ENCODE data around the gene EFCAB11. TPM values are rescaled to one million over a fixed set of nuclear protein-coding genes. Genes with fewer than 3 reads are reported as not detected.

Gene EFCAB11
- total RNA-seq, 4 donors from 2014 or later = 4.4 to 8.5 (median 6.7) TPM

DNA sequence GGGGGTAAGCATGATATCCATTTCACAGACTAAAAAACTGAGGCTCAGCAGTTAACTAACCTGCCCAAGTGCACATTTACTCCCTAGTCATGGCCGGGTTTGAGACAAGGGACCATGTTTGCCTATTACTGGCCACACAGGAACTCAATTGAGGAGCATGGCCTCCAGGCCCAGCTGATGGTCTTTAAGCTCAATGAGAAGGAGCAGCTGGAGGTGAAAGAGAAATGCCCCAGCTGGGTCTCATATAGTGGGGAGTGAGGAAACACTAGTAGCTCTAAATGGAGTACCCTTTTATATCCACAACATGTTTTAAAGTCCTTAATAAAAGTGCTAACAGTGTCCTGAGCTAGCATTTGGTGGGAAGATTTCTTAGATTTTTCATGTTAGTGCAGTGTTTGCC is 2.8 kb upstream of the EFCAB11 start:
- no peak for TF ChIP-seq CTCF (IDR thresholded peaks at IDR 0.05; ENCODE audit: low read depth)

- TF ChIP-seq CTCF (IDR thresholded peaks at IDR 0.05; ENCODE audit: low read depth) = no peak
These were observed 2.1 kb upstream of the EFCAB11 start for GRCh38 chr14:89956661-89957009.

- TF ChIP-seq CTCF (IDR thresholded peaks at IDR 0.05; ENCODE audit: low read depth) = no peak
These were observed 1.5 kb upstream of the EFCAB11 start, which contains the start of gene TDP1 for GRCh38 chr14:89955745-89956660. Gene TDP1 (plus strand): TSS chr14:89955927. CDS start chr14:89963115, 7,188 bp downstream.

GRCh38 chr14:89955022-89955744 is 653 bp upstream of the EFCAB11 start:
- no peak for TF ChIP-seq CTCF (IDR thresholded peaks at IDR 0.05; ENCODE audit: low read depth)

GRCh38 chr14:89953602-89954001 is 928 bp downstream of the EFCAB11 start:
- no peak for TF ChIP-seq CTCF (IDR thresholded peaks at IDR 0.05; ENCODE audit: low read depth)

DNA sequence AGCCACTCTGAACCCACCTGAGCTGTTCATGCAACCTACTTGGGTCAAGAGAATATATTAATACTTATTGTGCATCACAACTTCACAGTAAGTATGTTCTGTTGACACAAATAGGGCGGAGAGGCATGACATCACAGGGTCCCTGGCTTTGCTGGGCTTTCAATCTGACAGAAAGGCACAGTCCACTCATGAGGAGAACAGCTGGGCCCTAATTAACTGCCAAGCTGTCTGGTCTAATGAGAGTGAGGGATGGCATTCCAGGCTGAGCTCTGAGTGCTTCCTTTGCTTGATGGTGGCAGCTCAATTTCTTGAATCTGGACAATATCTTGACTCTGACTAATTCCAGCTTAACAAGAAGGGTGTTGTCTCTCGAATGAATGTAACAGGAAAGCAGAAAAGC is 2.0 kb downstream of the EFCAB11 start:
- no peak for TF ChIP-seq CTCF (IDR thresholded peaks at IDR 0.05; ENCODE audit: low read depth)

DNA sequence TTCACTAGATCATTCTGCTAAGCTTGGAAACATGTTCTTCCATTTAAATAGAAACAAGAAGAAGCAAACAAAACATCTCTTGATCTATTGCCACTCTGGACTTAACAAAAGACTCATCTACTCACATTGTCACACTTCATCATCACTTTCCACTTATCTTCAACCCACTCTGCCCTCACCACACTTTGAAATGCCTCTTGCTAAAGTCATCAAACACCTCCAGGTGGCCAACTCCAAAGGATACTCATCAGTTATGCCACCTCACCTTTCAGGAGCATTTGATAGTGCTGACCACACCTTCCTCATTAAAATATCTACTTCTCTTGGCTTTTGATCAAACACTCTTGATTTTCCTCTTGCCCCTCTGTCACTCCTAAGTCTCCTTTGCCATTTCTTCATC is 7.2 kb downstream of the EFCAB11 start:
- TF ChIP-seq CTCF (IDR thresholded peaks at IDR 0.05; ENCODE audit: low read depth) = no peak
